Liver (tissue), 3 donors: ENCODE results near the gene DCDC2C.

Experiments used
- EGR1 ChIP-seq, 2 donors: IDR thresholded peaks; 2 replicates each; pipeline ENCODE4 v1.6.1; 2016 to 2018; ENCODE audit warnings: antibody characterized with exemption in 2 of 2, low read depth in 2 of 2
- FOXA1 ChIP-seq: IDR thresholded peaks from 2 replicates; pipeline ENCODE4 v1.6.1; 2016; ENCODE audit warnings: antibody characterized with exemption
- GABPA ChIP-seq, 2 donors: IDR thresholded peaks in 1 of 2; conservative IDR thresholded peaks in 1 of 2; 2 replicates each; pipeline ENCODE4 v1.6.1; 2016; ENCODE audit warnings: antibody characterized with exemption in 2 of 2, mild to moderate bottlenecking in 1 of 2, moderate library complexity in 1 of 2
- HNF4A ChIP-seq, 2 donors: conservative IDR thresholded peaks; 2 replicates each; pipeline ENCODE4 v1.6.1; 2016; ENCODE audit warnings: antibody characterized with exemption in 2 of 2, mild to moderate bottlenecking in 2 of 2
- HNF4G ChIP-seq: IDR thresholded peaks from 2 replicates; pipeline ENCODE4 v1.6.1; 2016; ENCODE audit warnings: antibody characterized with exemption
- JUND ChIP-seq, 2 donors: IDR thresholded peaks; 2 replicates each; pipeline ENCODE4 v1.6.1; 2016; ENCODE audit warnings: antibody characterized with exemption in 2 of 2
- RAD21 ChIP-seq, 2 donors: IDR thresholded peaks; 2 replicates each; pipeline ENCODE4 v1.6.1; 2016; ENCODE audit warnings: antibody characterized with exemption in 2 of 2, mild to moderate bottlenecking in 2 of 2
- TAF1 ChIP-seq: conservative IDR thresholded peaks from 2 replicates; pipeline ENCODE4 v1.6.1; 2016; ENCODE audit warnings: antibody characterized with exemption, mild to moderate bottlenecking
- YY1 ChIP-seq: IDR thresholded peaks from 2 replicates; pipeline ENCODE4 v1.6.1; 2016; ENCODE audit warnings: antibody characterized with exemption, mild to moderate bottlenecking
- TF ChIP-seq, protein P1 (sequence below): fragments of 150-350 bp; IDR thresholded peaks from 2 replicates; pipeline ENCODE4 v1.5.1; 2017; ENCODE audit warnings: improper control_type of control experiment, low read depth, low read length; ENCODE audit not compliant: missing input control
- TF ChIP-seq, protein P2 (sequence below): IDR thresholded peaks from 2 replicates; pipeline ENCODE4 v1.6.1; 2016; ENCODE audit warnings: antibody characterized with exemption, mild to moderate bottlenecking
- TF ChIP-seq, protein P3 (sequence below): IDR thresholded peaks from 2 replicates; pipeline ENCODE4 v1.6.1; 2016; ENCODE audit warnings: antibody characterized with exemption
- TF ChIP-seq, protein P4 (sequence below): IDR thresholded peaks from 2 replicates; pipeline ENCODE4 v1.6.1; 2016; ENCODE audit warnings: antibody characterized with exemption
- donor health status: healthy.
- donor health status: healthy.

DNA sequence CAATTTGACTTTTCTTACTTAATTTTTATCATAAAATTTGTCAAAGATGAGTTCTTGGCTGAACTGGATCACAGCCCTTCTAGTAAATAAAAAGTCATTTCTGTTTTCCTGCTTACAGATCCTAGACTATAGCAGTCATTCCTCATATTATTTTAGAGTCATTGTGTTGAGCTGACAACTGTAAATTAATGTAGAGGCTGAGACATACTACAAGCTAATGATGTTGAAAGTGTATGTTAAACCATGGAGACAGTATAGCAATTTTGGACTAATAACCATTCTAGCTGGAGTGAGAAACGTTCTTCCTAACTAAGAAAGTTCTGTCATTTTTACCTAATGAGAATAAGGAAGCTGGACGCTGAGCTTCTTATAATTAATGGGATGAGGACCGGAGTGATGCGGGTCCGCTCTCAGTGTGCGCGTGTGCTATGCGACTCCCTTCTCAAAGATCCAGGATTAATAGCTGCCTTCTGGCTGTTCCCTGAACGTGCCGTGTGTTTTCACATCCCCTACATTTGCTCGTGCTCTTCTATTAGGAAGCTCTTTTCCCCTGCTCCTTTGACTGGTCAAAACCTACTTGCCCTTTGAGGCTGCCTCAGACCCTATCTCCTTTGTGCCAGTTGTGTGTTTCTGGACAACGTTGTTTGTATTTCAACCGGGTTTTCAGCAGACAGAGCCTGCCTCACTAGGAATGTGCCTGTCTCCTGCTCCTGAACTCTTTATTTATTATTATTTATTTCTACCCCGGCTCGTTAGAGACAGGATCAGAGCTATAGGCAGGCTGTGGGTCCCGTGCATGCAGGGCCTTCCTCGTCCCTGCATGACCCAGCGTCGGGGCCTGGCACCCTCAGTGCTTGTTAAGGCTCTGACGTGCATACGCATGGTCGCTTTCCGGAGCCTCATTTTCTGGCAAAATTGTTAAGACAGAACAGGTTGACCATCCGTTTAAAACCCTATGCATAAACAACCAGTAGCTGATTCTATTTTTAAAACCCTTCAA, 182.6 kb downstream of the DCDC2C start:
- TF ChIP-seq YY1 (no peak), FOXA1 (no peak), EGR1 (IDR thresholded peaks at IDR 0.05; ENCODE audit: low read depth in 2 of 2) (no peak), TAF1 (no peak), HNF4A (conservative IDR thresholded peaks at IDR 0.05) (no peak), JUND (IDR thresholded peaks at IDR 0.05) (no peak), RAD21 (IDR thresholded peaks at IDR 0.05) (no peak), GABPA (IDR thresholded peaks at IDR 0.05 in 1 of 2, conservative IDR thresholded peaks at IDR 0.05 in 1 of 2) (no peak), HNF4G (no peak)
- TF ChIP-seq, protein P1, sequence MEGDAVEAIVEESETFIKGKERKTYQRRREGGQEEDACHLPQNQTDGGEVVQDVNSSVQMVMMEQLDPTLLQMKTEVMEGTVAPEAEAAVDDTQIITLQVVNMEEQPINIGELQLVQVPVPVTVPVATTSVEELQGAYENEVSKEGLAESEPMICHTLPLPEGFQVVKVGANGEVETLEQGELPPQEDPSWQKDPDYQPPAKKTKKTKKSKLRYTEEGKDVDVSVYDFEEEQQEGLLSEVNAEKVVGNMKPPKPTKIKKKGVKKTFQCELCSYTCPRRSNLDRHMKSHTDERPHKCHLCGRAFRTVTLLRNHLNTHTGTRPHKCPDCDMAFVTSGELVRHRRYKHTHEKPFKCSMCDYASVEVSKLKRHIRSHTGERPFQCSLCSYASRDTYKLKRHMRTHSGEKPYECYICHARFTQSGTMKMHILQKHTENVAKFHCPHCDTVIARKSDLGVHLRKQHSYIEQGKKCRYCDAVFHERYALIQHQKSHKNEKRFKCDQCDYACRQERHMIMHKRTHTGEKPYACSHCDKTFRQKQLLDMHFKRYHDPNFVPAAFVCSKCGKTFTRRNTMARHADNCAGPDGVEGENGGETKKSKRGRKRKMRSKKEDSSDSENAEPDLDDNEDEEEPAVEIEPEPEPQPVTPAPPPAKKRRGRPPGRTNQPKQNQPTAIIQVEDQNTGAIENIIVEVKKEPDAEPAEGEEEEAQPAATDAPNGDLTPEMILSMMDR, result no peak
- TF ChIP-seq, protein P2, sequence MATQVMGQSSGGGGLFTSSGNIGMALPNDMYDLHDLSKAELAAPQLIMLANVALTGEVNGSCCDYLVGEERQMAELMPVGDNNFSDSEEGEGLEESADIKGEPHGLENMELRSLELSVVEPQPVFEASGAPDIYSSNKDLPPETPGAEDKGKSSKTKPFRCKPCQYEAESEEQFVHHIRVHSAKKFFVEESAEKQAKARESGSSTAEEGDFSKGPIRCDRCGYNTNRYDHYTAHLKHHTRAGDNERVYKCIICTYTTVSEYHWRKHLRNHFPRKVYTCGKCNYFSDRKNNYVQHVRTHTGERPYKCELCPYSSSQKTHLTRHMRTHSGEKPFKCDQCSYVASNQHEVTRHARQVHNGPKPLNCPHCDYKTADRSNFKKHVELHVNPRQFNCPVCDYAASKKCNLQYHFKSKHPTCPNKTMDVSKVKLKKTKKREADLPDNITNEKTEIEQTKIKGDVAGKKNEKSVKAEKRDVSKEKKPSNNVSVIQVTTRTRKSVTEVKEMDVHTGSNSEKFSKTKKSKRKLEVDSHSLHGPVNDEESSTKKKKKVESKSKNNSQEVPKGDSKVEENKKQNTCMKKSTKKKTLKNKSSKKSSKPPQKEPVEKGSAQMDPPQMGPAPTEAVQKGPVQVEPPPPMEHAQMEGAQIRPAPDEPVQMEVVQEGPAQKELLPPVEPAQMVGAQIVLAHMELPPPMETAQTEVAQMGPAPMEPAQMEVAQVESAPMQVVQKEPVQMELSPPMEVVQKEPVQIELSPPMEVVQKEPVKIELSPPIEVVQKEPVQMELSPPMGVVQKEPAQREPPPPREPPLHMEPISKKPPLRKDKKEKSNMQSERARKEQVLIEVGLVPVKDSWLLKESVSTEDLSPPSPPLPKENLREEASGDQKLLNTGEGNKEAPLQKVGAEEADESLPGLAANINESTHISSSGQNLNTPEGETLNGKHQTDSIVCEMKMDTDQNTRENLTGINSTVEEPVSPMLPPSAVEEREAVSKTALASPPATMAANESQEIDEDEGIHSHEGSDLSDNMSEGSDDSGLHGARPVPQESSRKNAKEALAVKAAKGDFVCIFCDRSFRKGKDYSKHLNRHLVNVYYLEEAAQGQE, result no peak
- TF ChIP-seq, protein P3, sequence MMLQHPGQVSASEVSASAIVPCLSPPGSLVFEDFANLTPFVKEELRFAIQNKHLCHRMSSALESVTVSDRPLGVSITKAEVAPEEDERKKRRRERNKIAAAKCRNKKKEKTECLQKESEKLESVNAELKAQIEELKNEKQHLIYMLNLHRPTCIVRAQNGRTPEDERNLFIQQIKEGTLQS, result no peak
- TF ChIP-seq, protein P4, sequence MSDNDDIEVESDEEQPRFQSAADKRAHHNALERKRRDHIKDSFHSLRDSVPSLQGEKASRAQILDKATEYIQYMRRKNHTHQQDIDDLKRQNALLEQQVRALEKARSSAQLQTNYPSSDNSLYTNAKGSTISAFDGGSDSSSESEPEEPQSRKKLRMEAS, result no peak
